Measurements from ENCODE around the gene ZNF469.

The ZNF469 gene

DNA sequence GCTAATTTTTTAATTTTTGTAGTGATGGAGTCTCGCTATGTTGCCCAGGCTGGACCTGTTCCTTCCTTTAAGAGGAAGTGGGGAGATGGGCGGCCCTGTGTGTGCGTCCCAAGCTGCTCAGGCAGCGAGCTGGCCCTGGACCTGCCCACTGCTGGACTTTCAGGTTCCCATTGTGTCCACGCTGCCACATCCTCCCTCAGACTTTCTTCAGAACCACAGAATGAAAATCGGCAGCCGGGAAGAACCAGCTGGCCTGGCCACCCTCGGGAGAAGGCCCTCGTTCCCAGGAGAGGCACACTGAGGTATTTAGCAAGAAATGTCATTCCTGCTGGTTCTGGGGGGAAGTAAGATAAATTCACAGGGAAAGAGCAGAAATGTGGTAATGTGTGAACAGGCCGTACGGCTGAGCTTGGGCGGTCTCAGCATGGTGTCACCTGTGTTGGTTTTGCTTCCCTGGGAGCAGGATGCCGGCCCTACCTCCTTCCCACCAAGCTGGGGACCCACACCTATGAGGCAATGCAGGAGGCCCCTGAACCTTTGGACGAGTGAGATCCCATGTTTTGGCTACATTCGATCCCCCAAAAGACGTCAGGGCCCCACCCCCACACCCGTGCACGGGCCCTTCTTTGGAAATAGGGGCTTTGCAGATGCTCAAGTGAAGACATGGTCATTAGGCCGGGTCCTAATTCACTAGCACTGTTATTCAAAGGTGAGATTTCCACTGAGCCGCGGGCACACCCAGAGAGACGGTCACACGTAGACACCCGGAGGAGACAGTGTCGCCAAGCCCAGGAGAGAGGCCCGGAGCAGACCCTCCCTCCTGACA lies 35.9 kb upstream of the ZNF469 start:
- no peak for DNase-seq (ENCODE audit: low read depth in 2 of 2)

GRCh38 chr16:88347656-88348376 lies 34.9 kb upstream of the ZNF469 start:
- DNase-seq (ENCODE audit: low read depth in 2 of 2), result no peak

- no peak for DNase-seq (ENCODE audit: low read depth in 2 of 2)
Observed at GRCh38 chr16:88348377-88349152, 34.2 kb upstream of the ZNF469 start.

- DNase-seq (ENCODE audit: low read depth in 2 of 2), result no peak
Observed at GRCh38 chr16:88349153-88349902, 33.4 kb upstream of the ZNF469 start.

DNA sequence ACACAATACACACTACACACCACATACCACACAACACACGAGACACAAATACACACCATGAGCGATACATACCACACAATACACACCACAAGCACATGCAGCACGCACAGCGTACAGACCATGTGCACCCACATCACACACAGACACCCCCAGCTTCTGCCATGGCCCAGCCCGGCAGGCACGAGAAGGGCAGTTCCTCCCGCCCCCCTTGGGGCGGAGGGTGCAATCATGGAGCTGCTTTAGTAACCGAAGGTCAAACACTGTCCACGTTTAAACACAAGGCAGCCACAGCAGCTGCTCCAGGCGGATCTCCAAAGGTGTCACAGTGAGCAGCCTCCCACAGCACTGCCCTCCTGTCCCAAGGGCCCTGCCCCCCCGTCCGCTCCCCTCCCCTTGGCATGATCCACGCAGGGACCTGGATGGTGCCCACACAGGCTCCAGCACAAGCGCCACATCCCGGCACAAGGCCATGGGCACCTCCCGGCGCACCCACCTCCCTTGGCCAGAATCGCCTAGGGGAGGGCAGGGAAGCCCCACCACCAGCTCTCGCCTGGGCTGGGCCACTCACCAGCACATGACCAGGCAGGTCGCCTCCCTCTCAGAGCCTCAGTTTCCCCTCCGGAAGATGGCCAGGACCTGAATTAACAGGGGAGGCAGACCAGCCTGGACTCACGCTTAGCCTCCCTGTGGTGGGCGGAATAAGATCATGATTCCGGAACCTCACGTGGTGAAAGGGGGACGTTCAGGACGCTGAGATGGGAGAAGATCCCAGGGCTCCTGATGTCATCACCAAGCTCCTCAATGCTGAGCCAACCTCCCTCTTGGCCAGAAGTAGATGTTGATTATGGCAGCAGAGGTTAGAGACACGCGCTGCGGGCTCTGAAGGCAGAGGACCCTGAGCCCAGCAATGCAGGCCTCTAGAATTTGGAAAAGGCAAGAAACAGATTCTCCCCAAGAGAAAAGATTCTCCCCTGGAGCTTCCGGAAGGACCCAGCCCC lies 32.6 kb upstream of the ZNF469 start:
- DNase-seq (ENCODE audit: low read depth in 2 of 2), result no peak

DNA sequence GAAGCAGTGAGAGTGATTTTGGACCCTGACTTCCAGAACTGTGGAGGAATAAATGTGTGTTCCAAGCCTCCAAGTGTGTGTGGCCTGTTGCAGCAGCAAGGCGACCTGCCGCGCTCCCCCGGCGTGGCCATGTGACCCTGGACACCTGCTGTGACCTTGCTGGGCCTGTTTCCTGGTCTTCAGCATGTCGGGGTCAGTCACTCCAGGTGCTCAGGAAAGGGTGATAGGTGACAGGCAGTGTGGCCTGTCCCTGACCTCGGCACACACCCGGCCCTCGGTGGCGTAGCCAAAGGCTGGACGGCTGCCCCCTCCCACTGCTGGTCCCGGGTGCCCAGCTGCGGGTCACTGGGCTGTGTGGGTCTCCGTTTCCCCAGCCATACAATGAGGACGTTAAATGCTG lies 31.8 kb upstream of the ZNF469 start:
- no peak for DNase-seq (ENCODE audit: low read depth in 2 of 2)

DNA sequence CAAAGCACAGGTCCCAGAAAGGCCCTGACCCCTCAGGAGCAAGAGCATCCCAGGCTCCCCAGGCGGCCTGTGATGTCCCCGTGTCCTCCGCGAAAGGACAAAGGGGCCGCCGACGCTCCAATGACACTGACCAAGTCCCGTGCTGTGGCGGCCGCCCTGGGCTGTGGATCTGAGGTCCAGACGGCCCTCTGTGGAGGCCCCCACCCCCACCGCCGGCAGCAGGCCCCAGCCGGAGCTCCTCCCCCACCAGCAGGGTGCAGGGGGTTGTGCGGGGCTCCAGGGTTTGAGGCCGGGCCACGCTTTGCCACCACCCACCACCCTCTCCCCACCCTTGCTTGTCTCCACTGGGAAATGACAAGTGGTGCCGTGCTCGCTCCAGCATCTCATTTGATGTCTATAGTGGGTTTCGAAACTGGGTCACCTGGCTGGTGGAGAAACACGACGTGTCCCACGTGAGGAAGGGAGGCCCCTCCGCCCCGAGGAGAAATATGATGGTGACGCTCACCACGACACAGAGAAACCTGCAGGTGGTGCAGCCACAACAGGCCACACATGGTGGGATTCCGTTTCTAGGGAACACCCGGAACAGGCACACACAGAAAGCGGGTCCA lies 31.2 kb upstream of the ZNF469 start:
- DNase-seq (ENCODE audit: low read depth in 2 of 2), result no peak

DNA sequence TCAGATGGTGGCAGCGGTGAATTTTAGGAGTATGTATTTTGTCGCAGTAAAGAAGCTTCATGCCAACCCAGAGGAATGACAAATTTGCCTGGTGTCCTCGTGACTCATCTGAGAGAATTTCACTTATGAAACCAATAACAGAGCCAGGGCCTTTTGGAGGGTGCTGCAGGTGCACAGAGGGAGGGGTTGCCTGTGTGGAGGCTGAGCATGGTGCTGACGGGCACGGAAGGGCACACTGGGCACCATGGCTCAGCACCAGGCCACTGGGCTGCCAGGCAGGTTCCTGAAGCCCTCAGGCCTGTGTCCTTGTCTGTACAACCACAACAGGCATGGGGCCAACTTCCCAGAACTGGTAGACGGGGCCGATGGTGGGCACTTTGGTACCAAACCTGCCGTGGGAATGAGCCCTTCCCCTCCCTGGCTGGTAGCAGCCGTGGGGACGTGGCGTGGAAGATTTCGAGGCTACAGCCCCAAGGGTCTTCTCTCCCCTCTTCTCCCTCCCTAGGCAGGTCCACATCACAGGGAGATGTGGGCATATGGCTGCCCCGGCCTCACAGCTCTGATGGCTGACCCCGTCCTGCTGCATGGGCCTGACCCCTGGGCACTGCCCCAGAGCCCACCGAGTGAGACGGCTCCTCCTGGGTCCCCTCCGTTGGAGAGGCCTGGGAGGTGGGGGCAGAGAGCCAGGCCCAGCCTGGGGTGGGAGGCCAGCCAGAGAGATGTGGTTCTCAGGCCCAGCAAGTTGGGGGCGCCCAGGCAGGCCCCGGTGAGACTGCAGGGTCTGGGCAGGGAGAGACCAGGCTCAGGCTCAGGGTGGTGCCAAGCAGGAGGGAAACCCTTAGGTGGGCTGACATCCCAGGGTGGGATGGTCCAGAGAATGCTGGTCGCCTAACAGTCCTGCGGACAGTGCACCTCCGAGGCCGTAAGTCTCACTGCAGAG lies 30.2 kb upstream of the ZNF469 start:
- DNase-seq (ENCODE audit: low read depth in 2 of 2), result no peak

GRCh38 chr16:88353232-88353631 lies 29.5 kb upstream of the ZNF469 start:
- no peak for DNase-seq (ENCODE audit: low read depth in 2 of 2)

DNA sequence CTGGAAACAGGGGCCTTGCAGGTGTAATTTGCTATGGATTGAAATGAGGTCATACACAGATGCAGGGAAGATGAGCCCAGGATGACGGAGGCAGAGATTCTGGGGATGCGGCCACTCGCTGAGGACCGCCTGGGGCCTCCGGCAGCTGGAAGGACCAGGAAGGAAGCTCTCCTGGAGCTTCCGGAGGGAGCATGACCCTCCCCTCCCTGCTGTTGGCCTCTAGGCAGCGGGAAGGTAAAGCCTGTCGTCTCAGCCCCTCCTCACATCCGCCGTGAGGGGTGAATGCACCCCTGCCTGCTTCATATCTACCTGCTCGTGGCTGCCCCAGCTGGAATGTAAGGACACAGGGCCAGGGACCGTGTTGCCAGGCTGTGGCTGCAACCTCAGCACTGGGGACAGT lies 29.1 kb upstream of the ZNF469 start:
- no peak for DNase-seq (ENCODE audit: low read depth in 2 of 2)

DNA sequence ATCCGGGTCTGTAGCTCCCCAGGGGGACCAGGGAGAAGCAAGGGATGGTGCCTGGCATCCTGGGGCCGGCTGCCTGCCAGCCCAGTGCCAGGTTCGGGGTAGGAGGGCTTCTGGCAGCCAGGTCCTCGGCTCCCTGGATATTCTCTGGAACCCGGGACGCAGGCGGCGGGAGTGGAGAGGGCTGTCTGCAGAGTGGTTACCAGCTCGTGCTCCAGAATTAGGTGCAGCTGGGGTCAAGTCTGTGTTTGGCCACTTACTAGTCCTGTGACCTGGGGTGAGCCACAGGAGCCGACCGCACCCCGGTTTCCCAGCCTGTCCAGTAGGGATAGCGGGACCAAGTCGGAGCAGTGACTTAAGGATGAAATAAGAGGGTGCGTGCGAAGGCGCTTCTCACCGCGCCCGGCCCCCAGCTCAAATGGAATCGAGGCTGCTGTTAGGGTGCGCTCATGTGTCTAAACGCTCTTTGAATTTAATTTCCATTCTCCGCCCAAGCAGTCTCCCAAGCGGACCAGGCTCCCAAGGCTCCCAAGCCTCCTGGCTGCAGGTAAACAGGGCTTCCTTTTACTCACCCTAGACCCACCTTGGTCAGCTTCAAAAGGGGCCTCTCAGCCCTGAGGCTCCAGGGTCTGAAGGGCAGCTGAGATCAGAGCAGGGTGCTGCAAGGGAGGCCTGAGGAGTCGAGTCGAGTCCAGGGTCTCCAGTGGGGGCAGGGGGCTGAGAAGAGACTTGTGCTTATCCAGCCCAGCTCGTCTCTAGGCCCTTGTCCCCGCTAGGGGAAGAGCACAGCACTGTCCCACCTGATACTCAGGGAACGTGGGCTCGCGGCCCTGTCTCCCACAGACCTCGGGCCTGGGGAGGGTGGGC lies 28.3 kb upstream of the ZNF469 start:
- no peak for DNase-seq (ENCODE audit: low read depth in 2 of 2)

DNA sequence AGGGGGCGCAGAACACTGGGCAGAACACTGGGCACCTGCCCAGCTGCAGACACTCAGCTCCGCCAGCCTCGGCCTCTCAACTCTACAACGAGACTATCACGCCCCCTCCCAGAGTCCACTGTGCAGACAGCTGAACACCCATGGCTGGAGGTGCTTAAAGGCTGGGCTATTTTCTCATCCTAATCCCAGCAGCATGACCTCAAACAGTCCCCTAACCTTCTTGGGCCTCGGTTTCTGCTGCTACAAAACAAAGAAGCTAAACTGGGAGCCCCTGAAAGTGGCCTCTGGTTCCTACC lies 27.7 kb upstream of the ZNF469 start:
- DNase-seq (ENCODE audit: low read depth in 2 of 2), result no peak

GRCh38 chr16:88355389-88356123 lies 27.2 kb upstream of the ZNF469 start:
- no peak for DNase-seq (ENCODE audit: low read depth in 2 of 2)

- no peak for DNase-seq (ENCODE audit: low read depth in 2 of 2)
Observed at GRCh38 chr16:88356124-88356726, 26.5 kb upstream of the ZNF469 start.

- DNase-seq (ENCODE audit: low read depth in 2 of 2), result no peak
Observed at GRCh38 chr16:88356727-88357199, 26.0 kb upstream of the ZNF469 start.

DNA sequence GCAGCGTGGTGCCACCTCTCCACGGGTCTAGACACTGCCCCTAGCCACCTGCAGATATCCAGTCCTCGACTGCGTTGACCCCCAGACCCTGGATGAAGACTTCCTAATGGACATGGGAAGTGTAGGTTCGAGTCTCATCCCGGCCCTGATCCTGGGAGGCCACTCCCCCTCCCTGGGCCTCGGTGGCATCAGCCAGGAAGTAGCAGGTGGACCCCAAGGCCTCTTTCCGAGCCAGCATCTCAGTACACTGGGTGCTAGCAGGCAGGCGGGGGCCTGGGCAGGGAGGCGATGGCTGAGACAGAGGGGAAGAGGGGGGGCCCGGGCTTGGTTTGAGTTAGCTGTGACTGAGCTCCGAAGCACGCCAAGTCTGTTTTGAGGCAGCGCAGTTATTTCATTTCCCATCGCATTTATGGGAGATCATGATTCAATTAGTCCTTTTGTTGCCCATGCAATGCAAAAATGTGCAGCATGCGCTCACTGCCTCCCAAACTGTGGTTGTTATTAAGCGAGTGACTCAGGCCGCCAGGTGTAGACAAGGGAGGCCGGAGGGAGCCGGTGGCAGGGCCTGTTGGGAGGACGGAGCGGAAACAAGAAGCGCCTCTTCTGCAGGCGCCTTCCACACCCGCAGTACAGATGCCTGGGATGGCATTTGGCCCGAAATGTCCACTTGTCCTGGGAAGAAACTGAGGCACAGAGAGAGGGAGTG lies 25.3 kb upstream of the ZNF469 start:
- no peak for DNase-seq (ENCODE audit: low read depth in 2 of 2)

Measured in activated CD8-positive, alpha-beta memory T cell treated with anti-CD3 and anti-CD28 coated beads for 4 hours (primary cell).